Measurements from ENCODE around the gene GAS2L2.

- no peak for TF ChIP-seq EZH2 (IDR thresholded peaks at IDR 0.05; ENCODE audit: borderline replicate concordance, insufficient read depth, low read depth, low read length, poor library complexity, severe bottlenecking)
- no peak for TF ChIP-seq CTCF (IDR thresholded peaks at IDR 0.05)
These were observed 10.7 kb upstream of the GAS2L2 start for GRCh38 chr17:35763767-35764122.
